GM18502 (cell line): ENCODE data around the gene RNPEP.
"Not testable (repeated sequence)": the region's sequence is repeated elsewhere in the genome, so short reads cannot be mapped to it uniquely, and the experiment has no call there.

Experiments
- ATAC-seq: cut with Tn5 transposase; IDR thresholded peaks from one replicate; pipeline ENCODE4 v1.9.1; 2021; ENCODE audit warnings: mild to moderate bottlenecking; ENCODE audit not compliant: unreplicated experiment, poor library complexity

Gene RNPEP

DNA sequence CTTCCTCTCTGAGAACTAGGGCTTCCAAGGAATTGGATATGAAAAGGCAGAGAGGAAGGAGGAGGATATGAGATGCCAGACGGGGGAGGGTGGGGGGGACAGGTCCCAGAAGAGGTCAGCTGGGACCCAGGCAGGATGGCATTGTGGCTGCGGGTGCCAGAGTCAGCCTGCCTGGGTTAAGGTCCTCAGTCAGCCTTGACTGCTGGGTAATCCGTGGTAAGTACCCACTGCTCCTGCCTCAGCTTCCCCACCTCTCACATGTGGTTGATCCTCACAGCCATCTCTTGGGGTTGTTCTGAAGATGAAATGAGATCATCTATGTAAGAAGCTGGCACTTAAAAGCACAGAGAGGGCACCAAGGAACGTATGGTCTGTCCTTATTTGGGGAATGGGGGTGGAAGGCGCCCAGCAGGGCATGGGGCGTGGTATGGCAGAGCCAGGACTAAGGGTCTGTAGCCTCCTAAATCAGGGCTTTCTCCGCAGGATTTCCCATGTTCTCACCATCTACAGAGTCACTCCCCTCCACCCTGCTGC lies 51.8 kb downstream of the RNPEP start:
- ATAC-seq, result no peak

DNA sequence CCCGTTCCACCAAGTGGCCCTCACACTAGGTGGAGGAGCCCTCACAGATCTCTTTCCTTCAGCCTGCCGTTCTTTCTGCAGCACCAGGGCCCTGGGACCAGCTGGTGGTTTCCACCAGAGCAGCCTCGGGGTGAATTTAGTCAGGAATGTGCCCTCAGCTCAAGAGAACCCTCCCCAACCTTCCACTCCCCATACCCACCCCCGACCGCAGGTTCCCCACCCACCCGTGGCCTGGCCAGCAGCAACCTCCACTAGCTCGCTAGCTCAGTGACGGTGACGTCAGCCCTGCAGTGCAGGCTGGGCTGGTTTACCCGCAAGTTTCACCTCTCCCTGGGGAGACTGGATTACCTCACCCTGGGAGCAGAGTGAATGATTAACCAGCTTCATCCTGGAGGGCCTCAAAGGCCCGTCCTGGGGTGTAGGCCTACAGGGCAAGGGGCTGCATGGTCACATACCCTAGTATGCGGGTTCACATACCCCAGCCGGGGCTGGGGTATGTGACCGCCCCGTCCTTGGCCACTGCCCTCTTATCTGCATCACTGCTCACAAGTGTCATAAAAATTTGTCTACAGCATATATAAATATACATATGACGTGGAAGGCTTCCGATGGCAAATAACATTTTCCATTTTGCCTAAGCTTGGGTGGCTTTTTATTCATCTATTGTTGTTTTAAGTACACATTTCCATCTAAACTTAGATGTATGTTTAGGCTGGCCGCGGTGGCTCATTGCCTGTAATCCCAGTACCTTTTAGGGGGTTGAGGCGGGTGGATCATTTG lies 52.4 kb downstream of the RNPEP start:
- no peak for ATAC-seq

DNA sequence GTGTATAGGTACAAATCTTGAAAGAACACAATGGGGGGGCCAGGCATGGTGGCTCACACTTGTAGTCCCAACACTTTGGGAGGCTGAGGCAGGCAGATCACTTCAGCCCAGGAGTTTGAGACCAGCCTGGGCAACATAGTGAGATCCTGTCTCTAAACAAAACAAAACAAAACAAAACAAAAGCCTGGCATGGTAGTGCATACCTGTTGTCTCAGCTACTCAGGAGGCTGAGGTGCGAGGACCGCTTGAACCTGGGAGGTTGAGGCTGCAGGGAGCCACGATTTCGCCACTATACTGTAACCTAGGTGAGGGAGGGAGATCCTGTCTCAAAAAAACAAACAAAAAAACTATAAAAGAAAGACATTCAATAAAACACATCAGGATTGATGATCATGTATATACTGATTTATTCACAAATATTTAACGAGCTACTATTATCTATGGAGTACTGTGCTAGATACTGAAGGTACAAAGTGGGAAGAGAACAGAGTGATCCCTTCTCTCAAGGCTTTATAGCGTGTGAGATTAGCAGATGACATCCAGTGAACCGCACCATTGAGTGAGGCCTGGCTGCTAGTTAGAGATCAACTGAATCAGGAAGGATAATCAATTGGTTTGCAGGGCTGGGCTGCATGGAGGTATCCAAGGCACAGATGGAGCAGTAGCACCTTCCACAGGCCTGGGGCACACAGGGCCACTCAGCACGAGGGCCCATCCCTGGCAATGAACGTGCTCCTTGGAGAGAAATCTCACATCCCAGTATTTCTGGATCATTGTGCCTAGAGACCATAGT lies 54.3 kb downstream of the RNPEP start:
- ATAC-seq, result no peak

DNA sequence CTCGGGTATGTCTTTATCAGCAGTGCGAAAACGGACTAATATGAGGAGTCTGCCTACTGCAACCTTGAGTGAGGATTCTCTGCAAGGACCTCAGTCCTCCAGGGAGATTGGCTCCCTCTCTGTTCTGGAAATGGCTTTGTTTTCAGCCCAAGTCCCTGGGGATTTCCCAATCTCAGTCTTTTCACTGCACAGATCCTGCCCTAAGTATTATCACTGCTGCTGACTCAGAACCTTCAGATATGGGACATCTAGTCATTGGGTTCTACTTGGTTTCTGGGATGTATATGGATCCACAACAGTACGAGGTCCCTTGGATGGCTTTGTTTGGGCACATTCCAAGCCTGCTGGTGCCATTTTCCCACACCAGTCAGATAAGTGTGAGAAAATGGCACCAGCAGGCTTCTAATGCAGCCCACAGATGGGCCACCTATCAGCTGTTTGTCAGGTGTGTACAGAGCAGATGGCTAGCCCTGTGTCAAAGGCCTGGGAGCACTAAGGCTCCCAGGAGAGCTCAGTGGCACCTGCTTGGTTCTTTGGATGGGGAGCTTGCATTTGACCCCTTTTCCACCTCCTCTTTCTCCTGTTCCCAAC lies 55.4 kb downstream of the RNPEP start:
- ATAC-seq, result no peak

DNA sequence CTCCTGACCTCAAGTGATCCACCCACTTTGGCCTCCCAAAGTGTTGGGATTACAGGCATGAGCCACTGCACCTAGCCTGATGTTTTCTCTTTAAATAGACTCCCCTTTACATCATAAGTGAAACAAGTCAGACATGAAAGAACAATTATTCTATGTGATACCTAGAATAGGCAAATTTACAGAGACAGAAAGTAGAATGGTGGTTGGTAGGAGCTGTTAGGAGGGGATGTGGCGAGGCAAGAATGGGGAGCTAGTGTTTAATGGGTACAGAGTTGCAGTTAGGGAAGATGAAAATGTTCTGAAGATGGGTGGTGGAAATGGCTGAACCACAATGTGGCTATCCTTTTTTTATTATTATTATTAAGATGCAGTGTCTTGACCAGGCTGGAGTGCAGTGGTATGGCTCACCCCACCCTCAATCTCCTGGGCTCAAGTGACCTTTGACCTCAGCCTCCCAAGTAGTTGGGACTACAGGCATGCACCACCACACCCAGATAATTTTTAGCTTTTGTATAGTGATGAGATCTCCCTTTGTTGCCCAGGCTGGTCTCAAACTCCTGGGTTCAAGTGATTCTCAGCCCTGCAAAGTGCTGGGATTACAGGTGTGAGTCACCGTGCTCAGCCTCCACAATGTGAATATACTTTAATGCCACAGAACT lies 56.4 kb downstream of the RNPEP start:
- ATAC-seq, result peak; percentile 66

DNA sequence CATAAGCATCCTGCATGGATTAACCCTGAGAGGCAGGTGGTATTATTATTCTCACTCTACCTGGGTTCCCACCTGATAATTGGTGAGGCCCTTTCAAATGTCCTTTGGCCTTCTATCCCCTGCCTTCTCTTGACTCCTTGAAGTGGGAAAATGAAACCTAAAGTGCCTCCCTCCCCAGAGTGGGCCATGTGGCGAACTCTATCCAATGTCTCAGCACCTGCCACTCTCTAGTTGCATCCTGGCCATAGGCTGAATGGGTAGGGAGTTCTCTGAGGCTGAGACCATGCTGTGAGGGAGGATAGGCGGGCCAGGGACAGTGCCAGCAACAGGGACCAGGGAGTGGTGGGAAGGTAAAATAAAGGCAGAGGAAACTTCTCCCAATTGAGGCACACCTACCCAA lies 63.3 kb downstream of the RNPEP start:
- no peak for ATAC-seq

DNA sequence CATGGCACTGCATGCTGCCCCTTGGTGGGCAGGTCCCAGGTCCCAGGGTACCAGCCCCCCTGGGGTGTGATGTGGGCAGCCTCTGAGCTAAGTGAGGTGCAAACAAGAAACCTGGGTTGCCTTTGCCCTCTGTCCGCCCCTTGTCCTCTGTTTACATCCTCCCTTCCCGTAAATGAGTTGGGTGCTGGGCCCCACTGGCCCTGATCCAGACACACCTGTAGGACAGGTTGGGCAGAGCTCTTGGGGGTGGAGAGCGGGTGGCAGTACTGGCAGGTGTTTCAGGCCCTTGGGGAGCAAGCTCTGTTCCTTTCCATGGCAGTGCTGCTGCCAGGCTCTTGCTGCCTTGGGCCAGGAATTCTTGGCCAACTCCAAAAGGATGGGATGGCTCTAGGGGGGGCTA lies 63.8 kb downstream of the RNPEP start:
- ATAC-seq, result no peak

DNA sequence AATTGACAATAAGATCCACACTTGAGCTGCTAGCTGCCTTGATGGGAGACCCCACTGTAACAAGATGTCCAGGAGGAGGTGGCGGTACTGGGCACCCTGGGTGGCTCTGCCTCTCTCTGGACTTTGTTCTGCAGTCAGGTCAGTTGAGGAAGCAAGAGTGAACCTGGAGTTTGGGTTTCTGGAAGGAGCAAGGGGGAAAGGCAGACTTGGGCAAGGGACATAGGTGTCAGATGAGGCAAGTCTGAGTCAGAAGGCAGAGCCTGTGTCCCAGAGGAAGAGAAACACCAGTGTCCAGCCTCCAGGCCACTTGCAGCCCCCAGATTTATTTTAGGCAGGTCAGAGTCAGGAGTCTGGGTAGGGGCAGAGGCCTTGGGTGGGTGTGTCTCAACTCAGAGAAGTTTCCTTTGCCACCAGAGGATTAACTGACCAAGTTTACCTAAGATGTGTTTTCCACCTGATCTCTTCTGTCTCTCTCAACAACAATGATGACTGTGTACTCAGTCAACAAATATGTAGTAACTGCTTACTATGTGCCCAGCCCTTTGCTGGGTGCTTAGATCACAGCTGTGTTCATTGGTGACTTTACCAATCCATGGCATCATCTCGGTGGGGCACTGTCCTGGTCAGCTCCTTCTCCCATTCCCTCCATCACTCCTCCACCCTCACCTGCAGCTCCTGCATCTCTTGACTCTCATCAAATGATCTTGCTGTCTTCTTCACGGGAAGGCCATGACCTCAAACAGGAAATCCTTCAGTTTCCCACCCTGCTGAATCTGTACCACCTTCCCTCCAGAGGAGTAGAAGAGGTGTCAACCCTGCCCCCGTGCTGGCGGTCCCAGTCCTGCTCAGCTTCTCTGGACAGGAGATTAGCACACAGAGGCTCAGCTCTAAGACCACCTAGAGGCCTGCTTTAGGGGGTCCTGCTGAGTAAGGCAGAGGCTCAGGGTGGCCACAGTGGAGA lies 64.6 kb downstream of the RNPEP start:
- no peak for ATAC-seq

DNA sequence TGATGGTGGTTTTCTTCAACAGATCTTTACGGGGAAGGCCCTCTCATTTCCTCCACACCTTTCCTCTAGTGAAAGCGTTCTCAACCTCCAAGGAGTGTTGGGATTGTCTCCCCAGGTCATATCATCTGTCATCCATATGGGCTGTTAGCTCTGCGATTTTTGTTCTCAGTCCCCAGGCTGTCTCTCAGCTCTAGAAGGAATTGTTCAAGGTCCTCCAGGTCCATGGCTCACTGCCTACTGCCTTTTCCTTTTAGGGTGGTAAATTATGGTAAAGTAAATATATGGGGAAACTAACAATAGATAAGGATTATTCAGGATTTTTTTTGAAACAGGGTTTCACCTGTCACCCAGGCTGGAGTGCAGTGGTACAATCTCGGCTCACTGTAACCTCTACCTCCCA lies 65.5 kb downstream of the RNPEP start:
- ATAC-seq, result no peak

DNA sequence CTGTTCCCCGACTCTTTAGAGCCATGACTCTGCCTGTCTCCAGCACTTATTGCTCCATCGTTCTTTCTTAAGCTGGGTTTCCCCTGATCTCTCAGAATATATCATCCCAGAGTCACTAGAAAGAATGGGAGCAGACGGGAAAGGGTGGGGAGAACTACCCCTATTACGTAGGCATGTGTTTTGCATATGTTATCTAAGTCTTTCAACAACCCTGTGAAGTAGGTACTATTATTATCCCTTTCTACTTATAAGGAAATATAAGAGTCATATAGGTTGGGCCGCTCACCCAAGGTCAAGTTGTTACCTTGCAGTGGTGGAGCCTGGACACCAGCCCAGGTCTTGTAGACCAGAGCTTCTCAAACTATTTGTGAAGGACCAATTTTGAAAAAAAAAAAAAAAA lies 66.7 kb downstream of the RNPEP start:
- no peak for ATAC-seq

DNA sequence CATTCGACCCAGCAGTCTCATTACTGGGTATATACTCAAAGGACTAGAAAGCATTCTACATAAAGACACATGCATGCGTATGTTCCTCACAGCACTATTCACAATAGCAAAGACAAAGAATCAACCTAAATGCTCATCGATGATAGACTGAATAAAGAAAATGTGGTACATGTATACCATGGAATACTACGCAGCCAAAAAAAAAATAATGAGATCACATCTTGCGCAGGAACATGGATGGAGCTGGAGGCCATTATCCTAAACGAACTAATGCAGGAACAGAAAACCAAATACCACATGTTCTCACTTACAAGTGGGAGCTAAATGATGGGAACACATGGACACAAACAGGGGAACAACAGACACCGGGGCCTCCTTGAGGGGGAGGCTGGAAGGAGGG lies 71.6 kb downstream of the RNPEP start:
- no peak for ATAC-seq

DNA sequence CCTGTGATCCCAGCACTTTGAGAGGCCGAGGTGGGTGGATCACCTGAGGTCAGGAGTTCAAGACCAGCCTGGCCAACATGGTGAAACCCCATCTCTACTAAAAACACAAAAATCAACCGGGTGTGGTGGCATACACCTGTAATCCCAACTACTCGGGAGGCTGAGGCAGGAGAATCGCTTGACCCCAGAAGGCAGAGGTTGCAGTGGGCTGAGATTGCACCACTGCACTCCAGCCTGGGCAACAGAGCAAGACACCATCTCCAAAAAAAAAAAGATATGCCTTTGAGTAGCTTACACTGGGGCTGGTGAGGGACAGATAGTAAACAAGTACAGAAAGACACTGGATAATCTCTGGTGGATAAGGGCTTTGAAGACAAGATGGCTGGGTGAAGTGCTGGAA lies 72.2 kb downstream of the RNPEP start:
- ATAC-seq, result not testable (repeated sequence)
